PC-3 (cell line): Measurements from ENCODE around the gene ECHDC1. TPM values are rescaled to one million over a fixed set of nuclear protein-coding genes. Genes with fewer than 3 reads are reported as not detected.

Experiments used
- ATAC-seq: fragments of 200-7000 bp; cut with Tn5 transposase; 2 replicates; pipeline ENCODE4 v1.9.1; 2020; ENCODE audit warnings: mild to moderate bottlenecking, moderate library complexity
- BruUV-seq: library from RNA; stranded (reverse); fragments of 400-500 nt; replicated peaks from 2 replicates; lab custom pipeline; 2021; lab: Mats Ljungman, UMichigan
- CTCF ChIA-PET: fragments of 300-600 bp; sonication (Branson Sonifier 250); formaldehyde crosslinking; loops from one replicate; lab custom pipeline; 2022; ENCODE audit warnings: antibody characterized with exemption; lab: Charles Lee
- POLR2A ChIA-PET: fragments of 300-600 bp; sonication (Branson Sonifier 250); formaldehyde crosslinking; loops from one replicate; lab custom pipeline; 2022; ENCODE audit warnings: antibody characterized with exemption; ENCODE audit not compliant: unreplicated experiment; lab: Charles Lee
- DNase-seq: peaks from one replicate; pipeline ENCODE4 v3.0.0-alpha.2; 2015
- H2AFZ ChIP-seq: fragments of 300-600 bp; sonication (generic); 2 replicates; pipeline ENCODE4 v1.6.0; 2016; ENCODE audit warnings: antibody characterized with exemption, low read length
- H3F3A ChIP-seq: fragments of 300-600 bp; sonication (generic); one replicate; pipeline ENCODE4 v1.6.0; 2017; ENCODE audit warnings: antibody characterized with exemption, low read length, control low read depth, mild to moderate bottlenecking; ENCODE audit not compliant: unreplicated experiment
- H3K27ac ChIP-seq: fragments of 300-600 bp; sonication (generic); 2 replicates; pipeline ENCODE4 v1.5.1; 2016; ENCODE audit warnings: mild to moderate bottlenecking, low read length
- H3K27me3 ChIP-seq: fragments of 300-600 bp; sonication (generic); 2 replicates; pipeline ENCODE4 v1.6.1; 2016; ENCODE audit warnings: low read length, mixed read lengths
- H3K36me3 ChIP-seq: fragments of 300-600 bp; sonication (generic); 2 replicates; pipeline ENCODE4 v1.6.1; 2016; ENCODE audit warnings: low read depth, mixed run types, low read length, mixed read lengths
- H3K4me1 ChIP-seq: fragments of 300-600 bp; sonication (generic); 2 replicates; pipeline ENCODE4 v1.5.1; 2016; ENCODE audit warnings: low read length; ENCODE audit not compliant: insufficient read depth
- H3K4me2 ChIP-seq: fragments of 300-600 bp; sonication (generic); 2 replicates; pipeline ENCODE4 v1.6.0; 2016; ENCODE audit warnings: low read length
- H3K4me3 ChIP-seq: fragments of 300-600 bp; sonication (generic); 2 replicates; pipeline ENCODE4 v1.5.1; 2016; ENCODE audit warnings: mild to moderate bottlenecking, low read length, mixed read lengths
- H3K79me2 ChIP-seq: fragments of 300-600 bp; sonication (generic); 2 replicates; pipeline ENCODE4 v1.6.1; 2017; ENCODE audit warnings: low read length, mixed read lengths
- H3K9ac ChIP-seq: fragments of 300-600 bp; sonication (generic); 2 replicates; pipeline ENCODE4 v1.6.0; 2016; ENCODE audit warnings: mild to moderate bottlenecking, low read length
- H3K9me2 ChIP-seq: fragments of 300-600 bp; sonication (generic); replicated peaks from 2 replicates; pipeline ENCODE4 v1.6.1; 2016; ENCODE audit warnings: mixed run types, low read length, mixed read lengths
- H3K9me3 ChIP-seq: fragments of 300-600 bp; sonication (generic); 2 replicates; pipeline ENCODE4 v1.6.1; 2016; ENCODE audit warnings: low read length, mixed read lengths
- H4K20me1 ChIP-seq: fragments of 300-600 bp; sonication (generic); 2 replicates; pipeline ENCODE4 v1.6.1; 2016; ENCODE audit warnings: low read length, mixed read lengths
- EZH2 ChIP-seq: fragments of 300-600 bp; sonication (generic); IDR thresholded peaks from one replicate; pipeline ENCODE4 v1.6.1; 2017; ENCODE audit warnings: antibody characterized with exemption, mild to moderate bottlenecking, low read length; ENCODE audit not compliant: unreplicated experiment
- EZH2phosphoT487 ChIP-seq: fragments of 300-600 bp; sonication (generic); IDR thresholded peaks from 2 replicates; pipeline ENCODE4 v1.6.1; 2018; ENCODE audit warnings: mild to moderate bottlenecking, antibody characterized with exemption, low read length, borderline replicate concordance
- intact Hi-C: fragments of 100-400 bp; cut with micrococcal nuclease; formaldehyde crosslinking; loops from 2 replicates; pipeline ENCODE4 v1.9.0; 2023
- total RNA-seq: library from RNA; depleted of rRNA; stranded (reverse); fragments of >200 nt; gene quantifications from 2 replicates; pipeline ENCODE4 v1.2.3, GENCODE V29; 2014
- TF ChIP-seq, protein P1 (sequence below): fragments of 300-600 bp; sonication (generic); conservative IDR thresholded peaks from 2 replicates; pipeline ENCODE4 v1.5.1; 2017; ENCODE audit warnings: antibody characterized with exemption, low read depth, mild to moderate bottlenecking, low read length

ECHDC1 gene
- total RNA-seq, 1 experiment from 2014 or later = 34.5 TPM

GRCh38 chr6:127367023-127367375 lies 23.6 kb upstream of the ECHDC1 start:
- H3K9me2 ChIP-seq = no peaks in the 10 kb centered on the region
- ChIA-PET POLR2A (interaction anchor here (0.5 kb wide), 1 partner anchor 97 kb away, joined by 7 read pairs; no protein-coding TSS in a partner anchor), CTCF (no interaction called here)
- DNase-seq (peak; percentile 11), ATAC-seq (no peak)
- H3K36me3 ChIP-seq = no peaks in the 10 kb centered on the region
- H3K4me1 ChIP-seq = peaks cover 17% of the 10 kb centered on the region
- H4K20me1 ChIP-seq = no peaks in the 10 kb centered on the region
- H3F3A ChIP-seq = no peaks in the 10 kb centered on the region
- H3K4me3 ChIP-seq = no peak overlapping the region
- intact Hi-C loops = loop anchor here (2.0 kb wide), 2 partner anchors 20 to 54 kb away; no protein-coding TSS in a partner anchor
- H3K79me2 ChIP-seq = no peaks in the 10 kb centered on the region
- no peak for TF ChIP-seq EZH2
- no peak for TF ChIP-seq EZH2phosphoT487
- TF ChIP-seq, protein P1, sequence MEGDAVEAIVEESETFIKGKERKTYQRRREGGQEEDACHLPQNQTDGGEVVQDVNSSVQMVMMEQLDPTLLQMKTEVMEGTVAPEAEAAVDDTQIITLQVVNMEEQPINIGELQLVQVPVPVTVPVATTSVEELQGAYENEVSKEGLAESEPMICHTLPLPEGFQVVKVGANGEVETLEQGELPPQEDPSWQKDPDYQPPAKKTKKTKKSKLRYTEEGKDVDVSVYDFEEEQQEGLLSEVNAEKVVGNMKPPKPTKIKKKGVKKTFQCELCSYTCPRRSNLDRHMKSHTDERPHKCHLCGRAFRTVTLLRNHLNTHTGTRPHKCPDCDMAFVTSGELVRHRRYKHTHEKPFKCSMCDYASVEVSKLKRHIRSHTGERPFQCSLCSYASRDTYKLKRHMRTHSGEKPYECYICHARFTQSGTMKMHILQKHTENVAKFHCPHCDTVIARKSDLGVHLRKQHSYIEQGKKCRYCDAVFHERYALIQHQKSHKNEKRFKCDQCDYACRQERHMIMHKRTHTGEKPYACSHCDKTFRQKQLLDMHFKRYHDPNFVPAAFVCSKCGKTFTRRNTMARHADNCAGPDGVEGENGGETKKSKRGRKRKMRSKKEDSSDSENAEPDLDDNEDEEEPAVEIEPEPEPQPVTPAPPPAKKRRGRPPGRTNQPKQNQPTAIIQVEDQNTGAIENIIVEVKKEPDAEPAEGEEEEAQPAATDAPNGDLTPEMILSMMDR = no peak
- peak overlapping the region; percentile 11; the same call in 1 of the 2 replicates for H2AFZ ChIP-seq
- H3K9ac ChIP-seq = no peak overlapping the region
- H3K9me3 ChIP-seq = no peaks in the 10 kb centered on the region
- peak overlapping the region; percentile 55 for H3K4me2 ChIP-seq
- no peaks in the 10 kb centered on the region for H3K27me3 ChIP-seq
- no TSS peak for BruUV-seq
- peak overlapping the region; percentile 59 for H3K27ac ChIP-seq

DNA sequence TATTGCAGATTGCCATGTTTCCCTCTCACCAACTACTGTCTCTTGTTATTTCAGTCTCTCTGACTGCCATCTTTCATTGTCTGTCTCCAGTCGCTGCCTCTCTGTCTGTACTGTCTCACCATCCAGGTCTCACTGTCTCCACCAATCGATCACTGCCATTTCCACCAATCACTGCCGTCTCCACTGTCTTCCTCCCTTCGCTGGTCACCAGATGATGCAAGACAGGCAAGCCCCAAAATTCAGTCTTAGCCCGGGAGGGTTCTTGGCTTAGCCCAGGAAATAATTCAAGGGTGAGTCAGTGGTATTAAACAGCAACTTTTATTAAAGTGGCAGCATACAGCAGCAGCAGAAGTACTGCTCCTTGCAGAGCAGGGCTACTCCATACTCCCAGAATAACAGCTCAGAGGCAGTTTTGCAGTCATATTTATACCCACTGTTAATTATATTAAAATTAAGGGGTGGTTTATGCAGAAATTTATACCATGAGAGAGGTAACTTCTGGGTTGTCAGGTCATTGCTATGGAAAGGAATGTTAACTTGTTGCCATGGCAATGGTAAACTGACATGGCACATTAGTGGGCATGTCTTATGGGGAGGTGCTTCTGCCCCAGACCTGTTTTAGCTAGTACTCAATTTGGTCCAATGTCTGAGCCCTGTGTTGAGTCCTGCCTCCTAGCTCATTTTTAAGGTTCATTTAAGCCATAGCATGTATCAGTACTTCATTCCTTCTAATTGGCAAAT lies 23.0 kb upstream of the ECHDC1 start:
- ATAC-seq (peak; percentile 98), DNase-seq (peak; percentile 91)
- no peak overlapping the region; the same call in 1 of the 2 replicates for H3K9ac ChIP-seq
- TF ChIP-seq EZH2 (no peak), EZH2phosphoT487 (no peak)
- TF ChIP-seq, protein P1 = no peak
- H3K79me2 ChIP-seq = no peaks in the 10 kb centered on the region
- H3F3A ChIP-seq = no peaks in the 10 kb centered on the region
- no peak overlapping the region for H3K4me3 ChIP-seq
- no peaks in the 10 kb centered on the region for H4K20me1 ChIP-seq
- ChIA-PET POLR2A (interaction anchor here (0.5 kb wide), 1 partner anchor 98 kb away, joined by 7 read pairs; no protein-coding TSS in a partner anchor), CTCF (no interaction called here)
- peak overlapping the region; percentile 59 for H2AFZ ChIP-seq
- no peaks in the 10 kb centered on the region for H3K27me3 ChIP-seq
- H3K9me2 ChIP-seq = no peaks in the 10 kb centered on the region
- peak overlapping the region; percentile 59 for H3K27ac ChIP-seq
- no TSS peak for BruUV-seq
- no peaks in the 10 kb centered on the region for H3K36me3 ChIP-seq
- H3K4me2 ChIP-seq = peak overlapping the region; percentile 55
- intact Hi-C loops = loop anchor here (2.0 kb wide), 2 partner anchors 20 to 54 kb away; no protein-coding TSS in a partner anchor
- H3K4me1 ChIP-seq = peaks cover 17% of the 10 kb centered on the region
- H3K9me3 ChIP-seq = no peaks in the 10 kb centered on the region

GRCh38 chr6:127365874-127366273 lies 22.5 kb upstream of the ECHDC1 start:
- POLR2A ChIA-PET = no interaction called here
- Histone ChIP-seq H3K4me3 (no peak overlapping the region), H3K4me1 (peaks cover 17% of the 10 kb centered on the region), H3K79me2 (no peaks in the 10 kb centered on the region), H3K9me3 (no peaks in the 10 kb centered on the region), H3K9ac (no peak overlapping the region; the same call in 1 of the 2 replicates), H3F3A (no peaks in the 10 kb centered on the region), H3K27ac (peak overlapping the region; percentile 59), H4K20me1 (no peaks in the 10 kb centered on the region), H3K4me2 (peak overlapping the region; percentile 55), H3K9me2 (no peaks in the 10 kb centered on the region), H3K27me3 (no peaks in the 10 kb centered on the region), H2AFZ (peak overlapping the region; percentile 59), H3K36me3 (no peaks in the 10 kb centered on the region)
- CTCF ChIA-PET = no interaction called here
- TF ChIP-seq, protein P1 = no peak
- no peak for TF ChIP-seq EZH2
- intact Hi-C loops = loop anchor here (2.0 kb wide), 2 partner anchors 19 to 55 kb away; no protein-coding TSS in a partner anchor
- DNase-seq (no peak), ATAC-seq (no peak)
- BruUV-seq = TSS peak; percentile 98
